Activated CD8-positive, alpha-beta T cell treated with anti-CD3 and anti-CD28 coated beads for 36 hours (primary cell): ENCODE results near the gene PCBP4. TPM values are rescaled to one million over a fixed set of nuclear protein-coding genes. Genes with fewer than 3 reads are reported as not detected.

Experiments used
- ATAC-seq: fragments of 200-7000 bp; cut with Tn5 transposase; one replicate; pipeline ENCODE4 v1.10.0; 2021; ENCODE audit warnings: mild to moderate bottlenecking, moderate library complexity
- CTCF ChIA-PET: fragments of 350-600 bp; sonication (Branson Sonifier 250); formaldehyde crosslinking; loops from one replicate; lab custom pipeline; 2021; ENCODE audit warnings: antibody characterized with exemption; lab: Charles Lee
- POLR2A ChIA-PET: fragments of 350-600 bp; sonication (Branson Sonifier 250); formaldehyde crosslinking; loops from one replicate; lab custom pipeline; 2021; ENCODE audit warnings: antibody characterized with exemption; lab: Charles Lee
- DNase-seq: peaks from one replicate; pipeline ENCODE4 v3.0.0-alpha.2; 2020
- H3K27ac Mint-ChIP-seq: one replicate; pipeline ENCODE4 v1.8.0; 2021; ENCODE audit warnings: mild to moderate bottlenecking, mixed read lengths
- H3K27me3 Mint-ChIP-seq: one replicate; pipeline ENCODE4 v1.8.0; 2021; ENCODE audit warnings: mixed read lengths
- H3K36me3 Mint-ChIP-seq: one replicate; pipeline ENCODE4 v1.8.0; 2021; ENCODE audit warnings: low read depth, mixed read lengths
- H3K4me1 Mint-ChIP-seq: one replicate; pipeline ENCODE4 v1.8.0; 2021; ENCODE audit warnings: low read depth, mixed read lengths
- H3K4me3 Mint-ChIP-seq: one replicate; pipeline ENCODE4 v1.8.0; 2021; ENCODE audit warnings: mild to moderate bottlenecking, moderate library complexity, mixed read lengths
- H3K9me3 Mint-ChIP-seq: one replicate; pipeline ENCODE4 v1.8.0; 2021; ENCODE audit warnings: mixed read lengths
- intact Hi-C: fragments of 100-400 bp; cut with micrococcal nuclease; formaldehyde crosslinking; loops from one replicate; pipeline ENCODE4 v1.10.0; 2022
- total RNA-seq, 2 experiments: library from RNA; stranded (reverse); gene quantifications; one replicate each; pipeline ENCODE4 v1.2.3, GENCODE V29; 2021
- TF ChIP-seq, protein P1 (sequence below): fragments of 200-600 bp; IDR thresholded peaks from one replicate; pipeline ENCODE4 v1.8.0; 2022; ENCODE audit warnings: antibody characterized with exemption, mild to moderate bottlenecking

The PCBP4 gene
- total RNA-seq, 2 experiments from 2014 or later: 8.4 to 9.6 TPM

DNA sequence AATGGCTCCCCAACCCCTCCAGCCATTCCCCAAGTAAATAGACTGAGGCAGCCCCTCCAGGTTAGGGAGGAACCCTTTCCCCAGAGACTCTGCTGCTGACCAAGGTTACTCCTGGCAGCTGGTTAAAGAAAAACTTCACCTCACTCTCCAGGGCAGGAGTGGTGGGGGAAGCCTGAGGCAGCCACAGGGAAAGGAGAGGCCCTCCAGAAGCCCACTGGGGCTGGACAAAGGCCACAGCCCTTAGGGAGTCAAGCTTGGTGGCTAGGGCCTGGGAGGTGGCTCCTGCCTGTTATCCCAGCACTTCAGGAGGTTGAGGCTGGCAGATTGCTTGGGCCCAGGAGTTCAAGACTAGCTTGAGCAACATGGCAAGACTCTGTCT, 17.0 kb upstream of the PCBP4 start:
- intact Hi-C loops: loop anchor here (5.0 kb wide), 1 partner anchor 42 kb away; the partner anchor contains the start of genes PARP3 and RRP9
- no peak for DNase-seq
- CTCF ChIA-PET: interaction anchor here (1.8 to 3.6 kb wide), 3 partner anchors 8 to 102 kb away, joined by 5 to 40 read pairs (median 21); partner anchors contain the start of genes ABHD14A and ABHD14B
- POLR2A ChIA-PET: interaction anchor here (0.6 to 14.5 kb wide), 3 partner anchors 9 to 158 kb away, joined by 3 to 267 read pairs (median 43); partner anchors contain the start of genes ABHD14A, ABHD14B and RPL29
- TF ChIP-seq, protein P1, sequence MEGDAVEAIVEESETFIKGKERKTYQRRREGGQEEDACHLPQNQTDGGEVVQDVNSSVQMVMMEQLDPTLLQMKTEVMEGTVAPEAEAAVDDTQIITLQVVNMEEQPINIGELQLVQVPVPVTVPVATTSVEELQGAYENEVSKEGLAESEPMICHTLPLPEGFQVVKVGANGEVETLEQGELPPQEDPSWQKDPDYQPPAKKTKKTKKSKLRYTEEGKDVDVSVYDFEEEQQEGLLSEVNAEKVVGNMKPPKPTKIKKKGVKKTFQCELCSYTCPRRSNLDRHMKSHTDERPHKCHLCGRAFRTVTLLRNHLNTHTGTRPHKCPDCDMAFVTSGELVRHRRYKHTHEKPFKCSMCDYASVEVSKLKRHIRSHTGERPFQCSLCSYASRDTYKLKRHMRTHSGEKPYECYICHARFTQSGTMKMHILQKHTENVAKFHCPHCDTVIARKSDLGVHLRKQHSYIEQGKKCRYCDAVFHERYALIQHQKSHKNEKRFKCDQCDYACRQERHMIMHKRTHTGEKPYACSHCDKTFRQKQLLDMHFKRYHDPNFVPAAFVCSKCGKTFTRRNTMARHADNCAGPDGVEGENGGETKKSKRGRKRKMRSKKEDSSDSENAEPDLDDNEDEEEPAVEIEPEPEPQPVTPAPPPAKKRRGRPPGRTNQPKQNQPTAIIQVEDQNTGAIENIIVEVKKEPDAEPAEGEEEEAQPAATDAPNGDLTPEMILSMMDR: no peak
- no peaks in the 10 kb centered on the region for H3K27me3 Mint-ChIP-seq
- H3K27ac Mint-ChIP-seq: peak overlapping the region; percentile 95
- H3K9me3 Mint-ChIP-seq: no peaks in the 10 kb centered on the region
- H3K4me3 Mint-ChIP-seq: peak overlapping the region; percentile 92
- ATAC-seq: no peak
- H3K36me3 Mint-ChIP-seq: peaks cover 6% of the 10 kb centered on the region
- peaks cover 21% of the 10 kb centered on the region for H3K4me1 Mint-ChIP-seq

DNA sequence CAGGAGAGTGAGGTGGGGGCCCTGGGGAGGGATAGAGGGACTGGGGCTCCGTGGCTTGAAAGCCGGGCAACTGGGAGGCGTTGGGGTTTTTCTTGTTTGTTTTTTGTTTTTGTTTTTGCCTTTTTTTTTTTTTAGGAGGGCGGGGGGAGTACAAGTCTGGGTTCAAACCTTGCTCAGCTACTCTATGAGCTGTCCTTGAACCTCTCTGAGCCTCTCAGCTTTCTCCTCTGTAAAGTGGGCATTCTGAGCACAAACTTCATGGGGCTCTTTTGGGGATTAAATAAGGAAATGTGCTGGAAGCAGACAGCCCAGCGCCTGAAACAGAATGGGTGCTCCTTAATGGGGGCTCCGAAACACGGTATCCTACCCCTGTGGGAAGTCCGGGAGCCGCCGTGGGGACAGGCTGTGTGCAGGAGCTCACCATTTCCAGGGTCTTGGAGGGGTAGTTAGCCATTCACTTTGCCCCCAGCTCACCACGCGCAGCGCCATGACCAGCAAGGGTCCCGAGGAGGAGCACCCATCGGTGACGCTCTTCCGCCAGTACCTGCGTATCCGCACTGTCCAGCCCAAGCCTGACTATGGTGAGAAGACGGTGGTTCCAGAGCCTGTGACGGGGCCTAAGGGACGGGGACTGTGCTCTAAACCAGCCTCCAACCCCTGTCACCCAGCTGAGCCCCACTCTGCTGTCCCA, 16.5 kb upstream of the PCBP4 start:
- ChIA-PET CTCF (interaction anchor here (0.8 to 3.6 kb wide), 11 partner anchors 8 to 482 kb away, joined by 3 to 40 read pairs (median 8); partner anchors contain the start of genes ABHD14A, ABHD14B, PARP3 and RPL29), POLR2A (interaction anchor here (0.6 to 14.5 kb wide), 7 partner anchors 9 to 301 kb away, joined by 3 to 267 read pairs (median 4); partner anchors contain the start of genes ABHD14A, ABHD14B, DUSP7 and RPL29)
- peak overlapping the region; percentile 95 for H3K27ac Mint-ChIP-seq
- no peaks in the 10 kb centered on the region for H3K27me3 Mint-ChIP-seq
- H3K4me3 Mint-ChIP-seq: peak overlapping the region; percentile 92
- H3K4me1 Mint-ChIP-seq: peaks cover 21% of the 10 kb centered on the region
- H3K9me3 Mint-ChIP-seq: no peaks in the 10 kb centered on the region
- no peak for DNase-seq
- ATAC-seq: no peak
- intact Hi-C loops: loop anchor here (5.0 kb wide), 1 partner anchor 41 kb away; the partner anchor contains the start of genes PARP3 and RRP9
- TF ChIP-seq, protein P1: no peak
- H3K36me3 Mint-ChIP-seq: peaks cover 10% of the 10 kb centered on the region

- TF ChIP-seq, protein P1: peak; percentile 60
- no peaks in the 10 kb centered on the region for H3K9me3 Mint-ChIP-seq
- H3K4me3 Mint-ChIP-seq: peak within 1 kb of the TSS; percentile 92
- ChIA-PET POLR2A (interaction anchor here (0.8 to 14.5 kb wide), 12 partner anchors 9 to 302 kb away, joined by 3 to 267 read pairs (median 4); partner anchors contain the start of genes ABHD14A, ABHD14B, DUSP7 and PARP3), CTCF (interaction anchor here (0.7 to 3.6 kb wide), 17 partner anchors 9 to 482 kb away, joined by 3 to 40 read pairs (median 6); partner anchors contain the start of genes ABHD14A, ABHD14B, PARP3 and PCBP4)
- peak within 1 kb of the TSS; percentile 95 for H3K27ac Mint-ChIP-seq
- peaks cover 21% of the 10 kb centered on the region for H3K4me1 Mint-ChIP-seq
- H3K36me3 Mint-ChIP-seq: peaks cover 10% of the 10 kb centered on the region
- peak; percentile 92 for DNase-seq
- peak; percentile 91 for ATAC-seq
- H3K27me3 Mint-ChIP-seq: no peaks in the 10 kb centered on the region
- intact Hi-C loops: loop anchor here (5.0 kb wide), 1 partner anchor 41 kb away; the partner anchor contains the start of genes PARP3 and RRP9
Measured at GRCh38 chr3:51982838-51983577, 15.8 kb upstream of the PCBP4 start, which contains the start of gene ACY1. Gene ACY1 (plus strand): TSS chr3:51983535. CDS start chr3:51984065, 530 bp downstream.

- intact Hi-C loops: loop anchor here (5.0 kb wide), 1 partner anchor 40 kb away; the partner anchor contains the start of genes PARP3 and RRP9
- H3K4me3 Mint-ChIP-seq: peak overlapping the region; percentile 92
- DNase-seq: peak; percentile 66
- no peaks in the 10 kb centered on the region for H3K27me3 Mint-ChIP-seq
- TF ChIP-seq, protein P1: peak; percentile 76
- H3K9me3 Mint-ChIP-seq: no peaks in the 10 kb centered on the region
- peak overlapping the region; percentile 95 for H3K27ac Mint-ChIP-seq
- ChIA-PET CTCF (interaction anchor here (0.7 to 3.6 kb wide), 16 partner anchors 9 to 464 kb away, joined by 3 to 40 read pairs (median 6); partner anchors contain the start of genes ABHD14A, ABHD14B, PARP3 and PCBP4), POLR2A (interaction anchor here (0.8 to 14.5 kb wide), 11 partner anchors 9 to 215 kb away, joined by 3 to 267 read pairs (median 4); partner anchors contain the start of genes ABHD14A, ABHD14B, DUSP7 and PARP3)
- peaks cover 10% of the 10 kb centered on the region for H3K36me3 Mint-ChIP-seq
- peak; percentile 41 for ATAC-seq
- H3K4me1 Mint-ChIP-seq: peaks cover 21% of the 10 kb centered on the region
Measured at GRCh38 chr3:51982352-51982837, 15.1 kb upstream of the PCBP4 start.
